ENCODE results near the gene STARD7. TPM values are rescaled to one million over a fixed set of nuclear protein-coding genes. Genes with fewer than 3 reads are reported as not detected.
"Not testable (repeated sequence)": the region's sequence is repeated elsewhere in the genome, so short reads cannot be mapped to it uniquely, and the experiment has no call there.

The STARD7 gene
- total RNA-seq, 2 donors from 2014 or later: 153 to 206 TPM

DNA sequence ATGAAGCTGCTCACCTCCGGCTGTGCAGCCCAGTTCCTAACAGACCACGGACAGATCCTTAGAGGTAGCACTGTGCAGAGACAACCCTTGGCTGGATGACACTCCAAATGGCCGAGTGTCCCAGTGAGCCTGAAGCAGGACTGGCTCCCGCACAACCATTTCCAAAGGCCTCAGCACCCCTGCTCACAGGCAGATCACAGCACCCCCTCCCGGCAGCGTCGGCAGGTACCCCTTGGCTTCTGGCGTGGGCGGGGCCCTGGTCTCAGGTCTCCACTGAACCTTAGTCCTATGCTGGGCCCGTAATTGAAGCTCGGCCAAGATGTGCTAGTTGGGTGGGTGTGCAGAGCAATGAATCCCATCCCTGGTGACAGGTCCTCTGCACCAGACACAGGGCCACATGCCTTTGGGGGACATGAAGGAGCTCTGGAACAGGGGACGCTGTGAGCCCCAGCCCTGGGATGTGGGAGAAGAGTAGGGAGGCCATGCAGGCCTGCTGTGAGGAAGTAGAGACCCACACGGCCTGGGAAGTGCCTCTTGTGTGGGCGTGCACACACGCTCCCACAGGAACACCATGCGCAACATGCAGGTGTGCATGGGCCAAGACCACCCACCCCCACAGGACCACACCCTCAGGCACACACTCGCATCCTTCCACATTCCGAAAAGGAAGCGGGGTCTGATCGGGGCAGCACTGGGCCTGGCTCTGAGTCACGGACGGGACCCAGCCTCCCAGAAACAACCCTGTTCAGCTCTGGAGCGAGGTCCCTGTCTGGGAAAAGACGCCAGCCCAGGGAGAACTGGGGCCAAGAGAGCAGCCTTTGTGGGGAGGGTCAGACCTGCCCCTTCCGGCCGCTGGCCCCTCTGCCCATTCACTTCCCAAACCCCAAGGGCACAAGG is 66.2 kb downstream of the STARD7 start:
- Mint-ChIP-seq H3K27me3 (no peaks in the 10 kb centered on the region), H3K4me3 (peak overlapping the region; percentile 97), H3K27ac (peak overlapping the region in 1 of 2 donors; percentile 89), H3K4me1 (ENCODE audit: low read depth in 2 of 2) (peaks cover 32 to 43% of the 10 kb centered on the region in 2 donors), H3K9me3 (no peaks in the 10 kb centered on the region), H3K36me3 (no peaks in the 10 kb centered on the region)
- no peak for ATAC-seq
- peak; percentile 62 for DNase-seq (ENCODE audit: low spot score)

DNA sequence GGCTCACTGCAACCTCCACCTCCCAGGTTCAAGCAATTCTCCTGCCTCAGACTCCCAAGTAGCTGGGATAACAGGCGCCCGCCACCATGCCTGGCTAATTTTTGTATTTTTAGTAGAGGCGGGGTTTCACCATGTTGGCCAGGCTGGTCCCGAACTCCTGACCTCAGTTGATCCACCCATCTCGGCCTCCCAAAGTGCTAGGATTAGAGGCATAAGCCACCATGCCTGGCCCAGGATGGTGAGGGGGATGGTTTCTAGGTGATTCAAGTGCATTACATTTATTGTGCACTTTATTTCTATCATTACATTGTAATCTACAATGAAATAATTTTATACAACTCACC is 67.0 kb downstream of the STARD7 start:
- peak overlapping the region; percentile 58 for H3K4me3 Mint-ChIP-seq
- DNase-seq (ENCODE audit: low spot score); H3K36me3 Mint-ChIP-seq; H3K27me3 Mint-ChIP-seq; H3K9me3 Mint-ChIP-seq; ATAC-seq; H3K27ac Mint-ChIP-seq: not testable (repeated sequence)
- peaks cover 24 to 35% of the 10 kb centered on the region in 2 donors for H3K4me1 Mint-ChIP-seq (ENCODE audit: low read depth in 2 of 2)

DNA sequence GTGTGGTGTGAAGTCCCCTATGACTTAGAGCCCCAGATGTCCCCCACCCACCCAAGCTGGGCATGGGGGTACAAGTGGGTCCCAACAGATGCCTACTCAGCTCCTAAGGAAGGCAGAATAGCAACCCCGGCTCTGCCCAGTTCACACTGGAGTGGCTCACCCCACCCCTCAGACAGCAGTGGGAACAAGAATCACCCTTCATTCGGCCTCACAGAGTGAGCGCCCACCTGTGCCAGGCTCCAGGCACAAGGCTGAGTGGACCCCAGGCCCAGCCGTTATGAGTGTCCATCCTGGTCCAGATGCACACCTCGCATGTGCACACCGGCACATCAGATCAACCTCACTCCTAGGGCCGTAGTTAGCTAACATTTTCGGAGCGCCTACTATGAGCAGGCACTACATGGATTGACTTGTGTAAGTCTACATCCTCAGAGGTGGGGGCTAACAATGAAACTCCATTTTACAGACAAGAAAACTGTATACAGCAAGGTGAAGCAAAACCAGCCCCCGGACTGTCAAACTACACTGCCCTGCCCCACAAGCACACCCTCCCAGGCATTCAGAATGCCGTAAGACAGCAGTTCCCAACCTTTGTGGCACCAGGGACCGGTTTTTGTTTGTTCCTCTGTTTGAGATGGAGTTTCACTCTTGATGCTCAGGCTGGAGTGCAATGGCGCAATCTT is 67.5 kb downstream of the STARD7 start:
- Mint-ChIP-seq H3K27me3 (no peaks in the 10 kb centered on the region), H3K9me3 (no peaks in the 10 kb centered on the region), H3K27ac (no peak overlapping the region), H3K36me3 (no peaks in the 10 kb centered on the region), H3K4me3 (no peak overlapping the region), H3K4me1 (ENCODE audit: low read depth in 2 of 2) (peaks cover 19 to 31% of the 10 kb centered on the region in 2 donors)
- no peak for DNase-seq (ENCODE audit: low spot score)
- ATAC-seq: no peak

DNA sequence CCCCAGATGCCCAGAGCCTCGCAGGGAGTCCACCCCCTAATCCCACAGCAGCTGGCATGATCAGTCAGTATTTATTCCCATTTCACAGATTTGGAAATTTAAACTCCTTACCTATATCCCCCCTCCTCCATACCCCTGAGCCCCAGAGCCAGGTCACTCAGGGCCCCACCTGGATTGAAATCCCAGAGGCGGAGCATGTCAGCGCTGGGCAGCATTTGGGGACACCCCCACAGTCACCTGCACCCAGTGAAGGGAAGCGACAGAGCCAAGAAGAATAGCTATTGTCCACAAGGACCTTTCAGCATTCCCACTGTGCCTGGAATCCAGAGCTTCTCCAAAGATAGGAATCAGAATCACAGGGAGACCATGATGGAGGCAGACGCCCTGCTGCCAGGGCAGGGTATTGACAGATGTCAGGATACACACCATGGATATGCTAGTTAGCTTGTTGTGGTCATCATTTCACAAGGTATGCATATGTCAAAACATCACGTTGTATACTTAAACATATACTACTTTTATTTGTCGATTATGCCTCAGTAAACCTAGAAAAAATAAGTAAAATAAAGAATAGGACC is 69.4 kb downstream of the STARD7 start:
- H3K4me1 Mint-ChIP-seq (ENCODE audit: low read depth in 2 of 2): peaks cover 15 to 22% of the 10 kb centered on the region in 2 donors
- DNase-seq (ENCODE audit: low spot score) (no peak), ATAC-seq (no peak)
- no peaks in the 10 kb centered on the region for H3K27me3 Mint-ChIP-seq
- H3K27ac Mint-ChIP-seq: no peak overlapping the region
- H3K9me3 Mint-ChIP-seq: no peaks in the 10 kb centered on the region
- no peaks in the 10 kb centered on the region for H3K36me3 Mint-ChIP-seq
- H3K4me3 Mint-ChIP-seq: no peak overlapping the region

DNA sequence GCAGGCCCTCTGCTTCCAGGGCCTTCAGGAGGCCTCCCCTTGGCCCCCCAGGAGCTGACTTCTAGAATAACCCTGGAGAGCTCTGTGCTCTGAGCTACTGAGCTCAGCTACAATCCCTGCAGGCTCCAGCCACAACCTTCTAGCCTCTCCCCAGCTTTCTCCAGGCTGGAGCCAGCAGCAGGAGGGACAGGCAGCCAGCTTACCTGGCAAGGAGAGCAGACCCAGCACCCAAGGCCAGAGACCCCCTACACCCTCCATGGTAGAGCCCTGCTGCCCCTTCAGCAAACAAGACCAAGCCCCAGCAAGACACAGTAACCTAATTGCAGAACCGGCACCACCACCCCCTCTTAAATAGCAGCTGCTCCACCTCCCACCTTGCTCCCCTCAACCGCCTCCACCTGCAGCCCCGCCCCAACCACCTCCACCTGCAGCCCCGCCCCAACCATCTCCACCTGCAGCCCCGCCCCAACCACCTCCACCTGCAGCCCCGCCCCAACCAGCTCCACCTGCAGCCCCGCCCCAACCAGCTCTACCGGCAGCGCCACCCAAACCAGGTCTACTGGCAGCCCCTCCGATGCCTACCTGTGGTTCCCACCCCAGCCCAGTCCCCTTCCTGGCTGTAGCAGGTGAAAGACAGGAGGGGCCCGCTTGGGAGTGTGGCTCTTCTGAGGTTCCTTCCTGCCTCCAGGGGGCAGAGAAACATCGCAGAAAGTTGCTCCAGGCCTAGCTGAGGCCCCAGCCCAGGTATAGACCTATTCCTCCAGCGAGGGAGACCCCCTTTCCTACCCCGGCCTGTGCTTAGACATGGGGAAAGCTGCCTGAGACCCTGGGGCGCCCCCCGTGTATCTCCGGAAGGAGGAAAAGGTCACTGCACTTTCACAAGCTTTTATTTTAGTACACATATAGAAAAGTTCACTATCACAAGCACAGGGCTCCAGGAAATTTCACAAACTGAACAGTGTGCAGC is 70.2 kb downstream of the STARD7 start, which contains the start of gene ASTL:
ASTL (minus strand) TSS at position 324 of the 967 bp plus-strand sequence; CDS start at position 258, 66 bp downstream.
- DNase-seq (ENCODE audit: low spot score): no peak
- Mint-ChIP-seq H3K4me1 (ENCODE audit: low read depth in 2 of 2) (peaks cover 9 to 16% of the 10 kb centered on the region in 2 donors), H3K9me3 (no peaks in the 10 kb centered on the region), H3K27me3 (no peaks in the 10 kb centered on the region), H3K27ac (peak within 1 kb of the TSS in 1 of 2 donors; percentile 77), H3K36me3 (no peaks in the 10 kb centered on the region), H3K4me3 (no peak within 1 kb of the TSS)
- peak; percentile 48 to 67 for ATAC-seq

DNA sequence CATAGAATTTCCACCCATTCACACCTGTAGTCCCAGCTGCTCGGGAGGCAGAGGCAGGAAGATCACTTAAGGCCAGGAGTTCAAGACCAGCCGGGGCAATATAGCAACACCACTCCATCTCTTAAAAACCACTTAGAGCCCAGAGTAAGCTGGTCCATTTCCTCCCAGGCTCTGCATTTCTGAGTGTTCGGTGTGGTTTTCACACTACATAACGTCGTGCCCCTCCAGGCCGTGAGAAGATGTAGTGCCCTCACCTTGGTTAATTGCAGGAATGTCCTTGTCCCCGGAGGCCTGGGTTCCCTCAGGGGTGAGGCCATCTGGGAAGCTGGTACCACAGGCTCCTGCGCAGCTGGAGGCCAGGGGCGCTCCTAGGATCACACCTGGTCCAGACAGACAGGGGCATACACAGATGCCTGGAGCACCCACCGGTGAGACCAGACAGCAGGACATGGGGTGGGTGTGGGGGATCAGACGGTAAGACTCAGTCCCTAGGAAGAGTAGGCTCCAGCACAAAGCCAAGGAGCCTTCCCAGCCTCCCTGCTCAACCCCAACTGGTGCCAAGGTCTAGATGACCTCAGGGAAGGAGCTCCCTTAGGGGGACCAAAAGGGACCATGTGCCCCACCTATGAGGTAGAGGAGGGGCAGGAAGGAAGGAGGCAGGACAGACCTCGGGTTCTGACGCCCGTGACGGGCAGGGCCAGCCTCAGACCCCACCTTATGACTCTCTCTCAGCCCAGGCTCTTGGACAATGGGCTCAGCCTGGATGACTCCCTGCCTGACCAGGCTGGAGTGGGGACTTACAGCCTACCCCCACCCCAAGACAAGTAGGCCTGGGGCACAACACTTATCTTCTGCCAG is 71.1 kb downstream of the STARD7 start:
- peak overlapping the region in 1 of 2 donors; percentile 77 for H3K27ac Mint-ChIP-seq
- H3K36me3 Mint-ChIP-seq: no peaks in the 10 kb centered on the region
- H3K27me3 Mint-ChIP-seq: no peaks in the 10 kb centered on the region
- DNase-seq (ENCODE audit: low spot score): no peak
- no peak for ATAC-seq
- H3K4me1 Mint-ChIP-seq (ENCODE audit: low read depth in 2 of 2): peaks cover 9 to 12% of the 10 kb centered on the region in 2 donors
- no peak overlapping the region for H3K4me3 Mint-ChIP-seq
- no peaks in the 10 kb centered on the region for H3K9me3 Mint-ChIP-seq

DNA sequence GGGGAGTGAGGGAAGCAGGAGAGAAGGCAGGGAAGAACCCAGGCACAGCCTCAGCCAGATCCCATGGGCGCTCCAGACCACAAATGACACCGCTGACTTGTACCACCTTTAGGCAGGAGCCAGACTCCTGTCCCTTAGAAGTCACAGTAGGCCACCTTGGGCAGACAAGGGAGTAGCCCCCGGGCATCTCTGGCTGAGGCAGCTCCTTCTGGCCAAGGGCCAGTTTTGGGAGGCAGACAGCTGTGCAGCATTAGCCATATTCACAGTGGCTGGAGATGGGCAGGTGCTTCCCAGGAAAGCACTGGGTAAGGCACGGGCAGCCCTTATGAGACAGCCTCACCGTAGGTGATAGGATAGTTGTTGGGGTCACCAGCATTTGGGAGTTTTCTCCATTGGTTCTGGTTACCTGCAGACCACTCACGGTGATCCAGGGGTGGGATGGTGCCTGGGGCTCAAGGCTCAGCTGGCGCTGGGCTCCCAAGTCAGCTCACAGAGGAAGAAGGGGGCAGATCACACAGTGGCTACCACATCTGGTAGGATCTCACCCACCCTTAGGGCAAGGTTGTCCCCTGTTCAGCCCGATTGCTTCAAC is 72.4 kb downstream of the STARD7 start:
- H3K4me1 Mint-ChIP-seq (ENCODE audit: low read depth in 2 of 2): peaks cover 11 to 12% of the 10 kb centered on the region in 2 donors
- DNase-seq (ENCODE audit: low spot score) (no peak), ATAC-seq (no peak)
- no peak overlapping the region for H3K27ac Mint-ChIP-seq
- H3K27me3 Mint-ChIP-seq: no peaks in the 10 kb centered on the region
- H3K36me3 Mint-ChIP-seq: no peaks in the 10 kb centered on the region
- no peak overlapping the region for H3K4me3 Mint-ChIP-seq
- H3K9me3 Mint-ChIP-seq: no peaks in the 10 kb centered on the region

DNA sequence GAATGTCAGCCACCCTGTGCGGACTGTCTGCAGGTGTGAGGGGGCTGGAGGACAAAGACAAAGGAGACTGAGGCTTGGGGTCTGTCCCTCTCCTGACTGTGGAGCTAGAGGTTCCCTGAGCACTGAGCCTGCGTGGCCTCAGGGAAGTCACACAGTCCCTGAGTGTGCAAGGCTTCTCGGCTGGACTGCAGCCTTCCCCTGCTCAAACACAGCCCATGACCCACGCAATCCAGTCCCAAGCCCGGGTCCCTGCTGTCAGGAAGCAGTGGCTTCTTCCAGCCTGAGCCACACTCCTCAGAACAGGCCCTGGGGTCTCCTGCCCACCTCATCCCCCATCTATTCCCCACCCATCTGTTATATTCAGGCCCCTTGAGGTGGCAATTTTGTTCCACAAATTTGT is 73.0 kb downstream of the STARD7 start:
- ATAC-seq (no peak), DNase-seq (ENCODE audit: low spot score) (no peak)
- peaks cover 13 to 14% of the 10 kb centered on the region in 2 donors for H3K4me1 Mint-ChIP-seq (ENCODE audit: low read depth in 2 of 2)
- no peak overlapping the region for H3K4me3 Mint-ChIP-seq
- no peak overlapping the region for H3K27ac Mint-ChIP-seq
- H3K36me3 Mint-ChIP-seq: no peaks in the 10 kb centered on the region
- H3K9me3 Mint-ChIP-seq: no peaks in the 10 kb centered on the region
- H3K27me3 Mint-ChIP-seq: no peaks in the 10 kb centered on the region

DNA sequence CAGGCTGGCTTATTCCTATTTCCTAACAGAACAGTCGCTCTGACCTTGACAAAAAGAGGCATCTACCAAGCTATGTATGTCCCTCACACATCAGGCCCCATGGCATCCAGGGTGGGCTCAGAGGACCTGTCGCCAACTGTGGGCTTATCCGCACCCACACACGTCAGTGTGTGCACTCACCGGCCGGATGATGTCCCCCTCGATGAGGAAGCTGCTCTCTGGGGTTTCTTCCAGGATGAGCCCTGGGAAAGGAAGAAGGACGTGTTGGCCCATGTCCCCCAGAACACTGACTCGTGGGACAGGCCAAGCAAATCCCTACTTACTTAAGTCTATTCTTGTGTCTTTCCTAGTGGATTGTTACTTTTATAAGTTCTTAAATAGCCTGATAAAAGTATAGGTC is 73.5 kb downstream of the STARD7 start:
- H3K4me3 Mint-ChIP-seq: no peak overlapping the region
- no peaks in the 10 kb centered on the region for H3K27me3 Mint-ChIP-seq
- DNase-seq (ENCODE audit: low spot score) (no peak), ATAC-seq (no peak)
- peak overlapping the region in 1 of 2 donors; percentile 50 for H3K27ac Mint-ChIP-seq
- peaks cover 17 to 19% of the 10 kb centered on the region in 2 donors for H3K4me1 Mint-ChIP-seq (ENCODE audit: low read depth in 2 of 2)
- H3K36me3 Mint-ChIP-seq: no peaks in the 10 kb centered on the region
- H3K9me3 Mint-ChIP-seq: no peaks in the 10 kb centered on the region

Other genes starting within 250 kb of the STARD7 start
- 100 to 1,000 TPM in 1 of 2 donors, 10 to 100 TPM in 1; 44.4 to 136 TPM for gene ANKRD36C, start 217.0 kb downstream of the STARD7 start, total RNA-seq
- 10 to 100 TPM in 1 of 2 donors, 1 to 10 TPM in 1; 4.7 to 10.9 TPM for gene GPAT2, start 173.9 kb downstream of the STARD7 start, total RNA-seq
- not detected for gene ADRA2B, start 92.3 kb downstream of the STARD7 start, total RNA-seq
- under 1 TPM in 1 of 2 donors, not detected in 1; 0.92 TPM for gene ASTL, start 70.3 kb downstream of the STARD7 start, total RNA-seq
- gene DUSP2, start 63.4 kb downstream of the STARD7 start, total RNA-seq: 10 to 100 TPM; 30.9 to 52.0 TPM
- gene TMEM127, start 57.2 kb upstream of the STARD7 start, total RNA-seq: 10 to 100 TPM; 41.4 to 49.4 TPM
- gene CIAO1, start 57.4 kb upstream of the STARD7 start, total RNA-seq: 100 to 1,000 TPM in 1 of 2 donors, 10 to 100 TPM in 1; 98.0 to 108 TPM
- 100 to 1,000 TPM; 166 to 201 TPM for gene SNRNP200, start 96.7 kb upstream of the STARD7 start, total RNA-seq
- 10 to 100 TPM; 48.2 to 62.2 TPM for gene ITPRIPL1, start 116.5 kb upstream of the STARD7 start, total RNA-seq
- 100 to 1,000 TPM in 1 of 2 donors, 10 to 100 TPM in 1; 26.5 to 102 TPM for gene NCAPH, start 126.9 kb upstream of the STARD7 start, total RNA-seq

Data from natural killer cell treated with Interleukin-12 subunit alpha and Interleukin-12 subunit beta and Interleukin-15 and Interleukin-18, amount 100 ng/mL, for 72 hours (primary cell).